H9 (cell line): ENCODE results near the gene UGT1A5. TPM values are rescaled to one million over a fixed set of nuclear protein-coding genes. Genes with fewer than 3 reads are reported as not detected.

Source experiments
- DNase-seq: peaks from one replicate; pipeline ENCODE4 v3.0.0-alpha.2; 2017
- H2AFZ ChIP-seq: one replicate; pipeline ENCODE4 v1.6.1; 2013; ENCODE audit warnings: mild to moderate bottlenecking, low read length, control low read depth, moderate library complexity
- H2AK5ac ChIP-seq: 2 replicates; pipeline ENCODE4 v1.6.1; 2013; ENCODE audit warnings: low read length, control low read depth, mixed read lengths; ENCODE audit not compliant: insufficient read length
- H2BK120ac ChIP-seq: one replicate; pipeline ENCODE4 v1.6.1; 2013; ENCODE audit warnings: low read depth, mild to moderate bottlenecking, low read length, control low read depth, inconsistent platforms; ENCODE audit not compliant: poor library complexity, severe bottlenecking
- H2BK12ac ChIP-seq: 2 replicates; pipeline ENCODE4 v1.6.1; 2013; ENCODE audit warnings: low read length, control low read depth, mixed read lengths, low read depth; ENCODE audit not compliant: insufficient read length
- H2BK15ac ChIP-seq: 2 replicates; pipeline ENCODE4 v1.6.1; 2013; ENCODE audit warnings: low read depth, low read length, control low read depth
- H2BK20ac ChIP-seq: one replicate; pipeline ENCODE4 v1.6.1; 2013; ENCODE audit warnings: low read depth, mild to moderate bottlenecking, low read length, control low read depth, inconsistent platforms; ENCODE audit not compliant: poor library complexity, severe bottlenecking
- H2BK5ac ChIP-seq: 2 replicates; pipeline ENCODE4 v1.6.1; 2013; ENCODE audit warnings: low read length, control low read depth, mixed read lengths; ENCODE audit not compliant: insufficient read length
- H3K14ac ChIP-seq: 2 replicates; pipeline ENCODE4 v1.6.1; 2013; ENCODE audit warnings: low read length, control low read depth; ENCODE audit not compliant: insufficient read depth
- H3K18ac ChIP-seq: 2 replicates; pipeline ENCODE4 v1.6.1; 2013; ENCODE audit warnings: low read depth, mild to moderate bottlenecking, mixed read lengths, low read length, control low read depth; ENCODE audit not compliant: insufficient read length
- H3K23ac ChIP-seq: 2 replicates; pipeline ENCODE4 v1.6.1; 2013; ENCODE audit warnings: low read length, control low read depth, mixed read lengths, low read depth; ENCODE audit not compliant: insufficient read length
- H3K23me2 ChIP-seq: 2 replicates; pipeline ENCODE4 v1.6.1; 2013; ENCODE audit warnings: low read depth, mild to moderate bottlenecking, mixed read lengths, low read length, control low read depth; ENCODE audit not compliant: insufficient read length, poor library complexity, severe bottlenecking
- H3K27ac ChIP-seq: 2 replicates; pipeline ENCODE4 v1.5.1; 2013; ENCODE audit warnings: low read length, control low read depth, mixed read lengths, low read depth; ENCODE audit not compliant: insufficient read length
- H3K27me3 ChIP-seq: 2 replicates; pipeline ENCODE4 v1.6.1; 2013; ENCODE audit warnings: low read length, control low read depth, inconsistent platforms; ENCODE audit not compliant: insufficient read depth
- H3K4ac ChIP-seq: 2 replicates; pipeline ENCODE4 v1.6.1; 2013; ENCODE audit warnings: low read depth, mild to moderate bottlenecking, control low read depth, inconsistent platforms, low read length, moderate library complexity
- H3K4me1 ChIP-seq: 2 replicates; pipeline ENCODE4 v1.6.1; 2013; ENCODE audit warnings: low read length, control low read depth, inconsistent platforms; ENCODE audit not compliant: insufficient read depth
- H3K4me2 ChIP-seq: 2 replicates; pipeline ENCODE4 v1.6.1; 2013; ENCODE audit warnings: low read length, control low read depth, mixed read lengths; ENCODE audit not compliant: insufficient read length, insufficient read depth
- H3K56ac ChIP-seq: 2 replicates; pipeline ENCODE4 v1.6.1; 2013; ENCODE audit warnings: low read depth, mild to moderate bottlenecking, mixed read lengths, low read length, control low read depth; ENCODE audit not compliant: insufficient read length
- H3K79me1 ChIP-seq: 2 replicates; pipeline ENCODE4 v1.6.1; 2013; ENCODE audit warnings: low read depth, mild to moderate bottlenecking, moderate library complexity, low read length, control low read depth, inconsistent platforms; ENCODE audit not compliant: insufficient read depth, poor library complexity, severe bottlenecking
- H3K79me2 ChIP-seq: 2 replicates; pipeline ENCODE4 v1.6.1; 2013; ENCODE audit warnings: low read length, control low read depth, inconsistent platforms; ENCODE audit not compliant: insufficient read depth
- H3K9ac ChIP-seq: 2 replicates; pipeline ENCODE4 v1.6.1; 2013; ENCODE audit warnings: low read length, control low read depth, mixed read lengths; ENCODE audit not compliant: insufficient read length; ENCODE audit errors: extremely low read depth
- H3K9me3 ChIP-seq: one replicate; pipeline ENCODE4 v1.6.1; 2013; ENCODE audit warnings: low read depth, low read length, inconsistent platforms; ENCODE audit not compliant: control insufficient read depth
- H3T11ph ChIP-seq: one replicate; pipeline ENCODE4 v1.6.1; 2013; ENCODE audit warnings: mild to moderate bottlenecking, low read length, control low read depth, inconsistent platforms
- H4K20me1 ChIP-seq: one replicate; pipeline ENCODE4 v1.6.1; 2013; ENCODE audit not compliant: control insufficient read depth, insufficient read length, insufficient read depth
- H4K5ac ChIP-seq: 2 replicates; pipeline ENCODE4 v1.6.1; 2013; ENCODE audit warnings: low read depth, mild to moderate bottlenecking, mixed read lengths, low read length, control low read depth; ENCODE audit not compliant: insufficient read length
- H4K8ac ChIP-seq: replicated peaks from 2 replicates; pipeline ENCODE4 v1.6.1; 2013; ENCODE audit warnings: low read length, control low read depth, mixed read lengths, low read depth; ENCODE audit not compliant: insufficient read length
- H4K91ac ChIP-seq: 2 replicates; pipeline ENCODE4 v1.6.1; 2013; ENCODE audit warnings: low read depth, mild to moderate bottlenecking, moderate library complexity, mixed read lengths, low read length, control low read depth; ENCODE audit not compliant: insufficient read length
- H3K27ac Mint-ChIP-seq, 3 experiments: 2 replicates in 2 of 3; 3 replicates in 1 of 3; pipeline ENCODE4 v1.8.0; 2020 to 2021; ENCODE audit warnings: mixed read lengths in 3 of 3, mild to moderate bottlenecking in 1 of 3, moderate library complexity in 1 of 3
- H3K27me3 Mint-ChIP-seq: 2 replicates; pipeline ENCODE4 v1.8.0; 2021; ENCODE audit warnings: low read depth, mild to moderate bottlenecking, moderate library complexity, mixed read lengths
- H3K36me3 Mint-ChIP-seq, 3 experiments: 2 replicates in 2 of 3; 3 replicates in 1 of 3; pipeline ENCODE4 v1.8.0; 2020 to 2021; ENCODE audit warnings: low read depth in 3 of 3, mixed read lengths in 3 of 3; ENCODE audit not compliant: insufficient read depth in 1 of 3
- H3K4me1 Mint-ChIP-seq, 2 experiments: 2 replicates each; pipeline ENCODE4 v1.8.0; 2020; ENCODE audit warnings: mixed read lengths in 2 of 2
- H3K4me3 Mint-ChIP-seq, 2 experiments: 2 replicates in 1 of 2; 3 replicates in 1 of 2; pipeline ENCODE4 v1.8.0; 2020 to 2021; ENCODE audit warnings: mild to moderate bottlenecking in 2 of 2, mixed read lengths in 2 of 2, moderate library complexity in 1 of 2
- H3K9me3 Mint-ChIP-seq, 2 experiments: 2 replicates in 1 of 2; 3 replicates in 1 of 2; pipeline ENCODE4 v1.8.0; 2020; ENCODE audit warnings: mild to moderate bottlenecking in 2 of 2, mixed read lengths in 2 of 2, moderate library complexity in 1 of 2
- WGBS: extraction: QIAGEN DNeasy Blood & Tissue Kit; methylation state at CpG from one replicate; pipeline ENCODE4 v1.1.7; 2013; ENCODE audit warnings: missing lambda C conversion rate, low lambda C conversion rate, mixed read lengths; ENCODE audit not compliant: insufficient read length; ENCODE audit errors: extremely low coverage; 5-methylcytosine and 5-hydroxymethylcytosine counted together
- total RNA-seq: library from RNA; stranded (reverse); gene quantifications from 2 replicates; pipeline ENCODE4 v1.2.1, GENCODE V29; 2021
- TF ChIP-seq, protein P1 (sequence below): fragments of 200-600 bp; sonication (generic); conservative IDR thresholded peaks from 3 replicates; pipeline ENCODE4 v1.8.0; 2021; ENCODE audit warnings: antibody characterized with exemption, mild to moderate bottlenecking

The UGT1A5 gene
- total RNA-seq, 1 experiment from 2014 or later = not detected

DNA sequence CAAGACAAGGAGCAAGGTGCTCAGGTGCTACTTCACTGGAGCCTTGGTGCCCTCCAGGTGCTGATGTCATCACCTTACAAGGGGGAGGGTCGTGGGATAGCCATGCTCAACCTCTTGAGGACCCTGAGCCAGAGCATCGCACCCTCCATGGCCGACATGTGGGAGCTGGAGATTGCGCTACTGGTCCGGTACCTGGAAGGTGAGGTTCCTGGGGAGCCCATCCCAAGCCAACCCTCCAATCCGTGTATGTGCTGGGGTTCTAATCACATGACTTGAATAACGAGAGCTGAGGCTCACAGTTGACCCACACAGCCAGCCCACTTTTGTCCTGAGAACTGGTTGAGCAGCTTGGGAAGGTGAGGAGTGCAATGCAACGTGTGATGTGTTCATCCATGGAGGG, 91.3 kb downstream of the UGT1A5 start:
- H3K14ac ChIP-seq = no peak overlapping the region
- Mint-ChIP-seq H3K36me3 (peaks cover 0 to 5% (median 4%) of the 10 kb centered on the region in 3 experiments; a peak in 2 of 7 replicates), H3K9me3 (peaks cover 13 to 20% of the 10 kb centered on the region in 2 experiments), H3K27me3 (peaks cover 16% of the 10 kb centered on the region), H3K4me1 (peaks cover 2 to 3% of the 10 kb centered on the region in 2 experiments; a peak in 3 of 4 replicates), H3K4me3 (no peak overlapping the region), H3K27ac (no peak overlapping the region)
- no peak overlapping the region for H2BK120ac ChIP-seq
- H2AK5ac ChIP-seq = no peak overlapping the region
- H3K9ac ChIP-seq = no peak overlapping the region
- no peak overlapping the region for H4K8ac ChIP-seq
- H2BK15ac ChIP-seq = no peak overlapping the region
- H3K23ac ChIP-seq = no peak overlapping the region
- H3K56ac ChIP-seq = no peak overlapping the region
- H4K20me1 ChIP-seq = no peaks in the 10 kb centered on the region
- H3T11ph ChIP-seq = no peak overlapping the region
- H2BK20ac ChIP-seq = no peak overlapping the region
- no peaks in the 10 kb centered on the region for H3K27me3 ChIP-seq
- H4K5ac ChIP-seq = no peak overlapping the region
- no peak overlapping the region for H3K4ac ChIP-seq
- H3K4me1 ChIP-seq = no peaks in the 10 kb centered on the region
- no peaks in the 10 kb centered on the region for H3K79me2 ChIP-seq
- no peak overlapping the region for H2AFZ ChIP-seq
- H3K18ac ChIP-seq = no peak overlapping the region
- no peak overlapping the region for H3K4me2 ChIP-seq
- no peak overlapping the region for H2BK5ac ChIP-seq
- H3K23me2 ChIP-seq = no peaks in the 10 kb centered on the region
- WGBS = no CpG with 5 or more reads among the region's 8 CpGs
- no peak overlapping the region for H2BK12ac ChIP-seq
- no peaks in the 10 kb centered on the region for H3K9me3 ChIP-seq
- TF ChIP-seq, protein P1, sequence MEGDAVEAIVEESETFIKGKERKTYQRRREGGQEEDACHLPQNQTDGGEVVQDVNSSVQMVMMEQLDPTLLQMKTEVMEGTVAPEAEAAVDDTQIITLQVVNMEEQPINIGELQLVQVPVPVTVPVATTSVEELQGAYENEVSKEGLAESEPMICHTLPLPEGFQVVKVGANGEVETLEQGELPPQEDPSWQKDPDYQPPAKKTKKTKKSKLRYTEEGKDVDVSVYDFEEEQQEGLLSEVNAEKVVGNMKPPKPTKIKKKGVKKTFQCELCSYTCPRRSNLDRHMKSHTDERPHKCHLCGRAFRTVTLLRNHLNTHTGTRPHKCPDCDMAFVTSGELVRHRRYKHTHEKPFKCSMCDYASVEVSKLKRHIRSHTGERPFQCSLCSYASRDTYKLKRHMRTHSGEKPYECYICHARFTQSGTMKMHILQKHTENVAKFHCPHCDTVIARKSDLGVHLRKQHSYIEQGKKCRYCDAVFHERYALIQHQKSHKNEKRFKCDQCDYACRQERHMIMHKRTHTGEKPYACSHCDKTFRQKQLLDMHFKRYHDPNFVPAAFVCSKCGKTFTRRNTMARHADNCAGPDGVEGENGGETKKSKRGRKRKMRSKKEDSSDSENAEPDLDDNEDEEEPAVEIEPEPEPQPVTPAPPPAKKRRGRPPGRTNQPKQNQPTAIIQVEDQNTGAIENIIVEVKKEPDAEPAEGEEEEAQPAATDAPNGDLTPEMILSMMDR = no peak
- no peaks in the 10 kb centered on the region for H3K79me1 ChIP-seq
- no peak overlapping the region for H4K91ac ChIP-seq
- H3K27ac ChIP-seq = no peak overlapping the region
- no peak for DNase-seq
